A673 (cell line): ENCODE data around the gene EI24. TPM values are rescaled to one million over a fixed set of nuclear protein-coding genes. Genes with fewer than 3 reads are reported as not detected.

Experiments used
- BruUV-seq: library from RNA; stranded (reverse); fragments of 400-500 nt; replicated peaks from 2 replicates; lab custom pipeline; 2021; lab: Mats Ljungman, UMichigan
- CTCF ChIA-PET: fragments of 300-600 bp; sonication (Branson Sonifier 250); formaldehyde crosslinking; loops from one replicate; lab custom pipeline; 2022; ENCODE audit warnings: antibody characterized with exemption; lab: Charles Lee
- POLR2A ChIA-PET: fragments of 300-600 bp; sonication (Branson Sonifier 250); formaldehyde crosslinking; loops from one replicate; lab custom pipeline; 2022; ENCODE audit warnings: antibody characterized with exemption; ENCODE audit not compliant: low non-redundant PET; lab: Charles Lee
- DNase-seq: peaks from one replicate; pipeline ENCODE4 v3.0.0-alpha.2; 2015; ENCODE audit warnings: low spot score
- H3K27ac ChIP-seq: fragments of 200-600 bp; sonication (generic); 2 replicates; pipeline ENCODE4 v1.5.1; 2016; ENCODE audit warnings: mixed run types, low read depth, mild to moderate bottlenecking, mixed read lengths, antibody characterized with exemption, low read length; ENCODE audit not compliant: poor library complexity, severe bottlenecking
- H3K27me3 ChIP-seq: fragments of 200-600 bp; sonication (generic); replicated peaks from 2 replicates; pipeline ENCODE4 v1.6.1; 2017; ENCODE audit warnings: mixed run types, low read depth, mild to moderate bottlenecking, mixed read lengths, antibody characterized with exemption, low read length; ENCODE audit not compliant: insufficient read depth, poor library complexity
- H3K36me3 ChIP-seq: fragments of 200-600 bp; sonication (generic); 2 replicates; pipeline ENCODE4 v1.6.1; 2016; ENCODE audit warnings: mixed run types, mild to moderate bottlenecking, mixed read lengths, antibody characterized with exemption, low read length; ENCODE audit not compliant: insufficient read depth, poor library complexity, severe bottlenecking
- H3K4me1 ChIP-seq: fragments of 200-600 bp; sonication (generic); 2 replicates; pipeline ENCODE4 v1.6.1; 2017; ENCODE audit warnings: mixed run types, mild to moderate bottlenecking, mixed read lengths, antibody characterized with exemption, low read length; ENCODE audit not compliant: insufficient read depth, poor library complexity, severe bottlenecking
- H3K4me3 ChIP-seq: fragments of 200-600 bp; sonication (generic); 2 replicates; pipeline ENCODE4 v1.5.1; 2016; ENCODE audit warnings: low read depth, mixed run types, mild to moderate bottlenecking, mixed read lengths, low read length; ENCODE audit not compliant: poor library complexity, severe bottlenecking
- H3K9me3 ChIP-seq: fragments of 200-600 bp; sonication (generic); 2 replicates; pipeline ENCODE4 v1.6.1; 2016; ENCODE audit warnings: mixed run types, low read depth, mild to moderate bottlenecking, mixed read lengths, antibody characterized with exemption, low read length; ENCODE audit not compliant: poor library complexity, severe bottlenecking
- EZH2 ChIP-seq: fragments of 200-600 bp; sonication (generic); IDR thresholded peaks from 2 replicates; pipeline ENCODE4 v1.6.1; 2017; ENCODE audit warnings: borderline replicate concordance, low read depth, mild to moderate bottlenecking, mixed read lengths, antibody characterized with exemption, low read length; ENCODE audit not compliant: poor library complexity, severe bottlenecking
- intact Hi-C: fragments of 100-400 bp; cut with micrococcal nuclease; formaldehyde crosslinking; loops from one replicate; pipeline ENCODE4 v1.10.0; 2022; ENCODE audit not compliant: unreplicated experiment
- total RNA-seq: library from RNA; stranded (reverse); gene quantifications from 2 replicates; pipeline ENCODE4 v1.2.3, GENCODE V29; 2021
- TF ChIP-seq, protein P1 (sequence below): fragments of 300-800, 200-600 bp; sonication (generic); conservative IDR thresholded peaks from 2 replicates; pipeline ENCODE4 v1.5.1; 2017; ENCODE audit warnings: low read depth, mild to moderate bottlenecking, antibody characterized with exemption, low read length, moderate library complexity, mixed read lengths

Gene EI24
- total RNA-seq, 1 experiment from 2014 or later, result 161 TPM

DNA sequence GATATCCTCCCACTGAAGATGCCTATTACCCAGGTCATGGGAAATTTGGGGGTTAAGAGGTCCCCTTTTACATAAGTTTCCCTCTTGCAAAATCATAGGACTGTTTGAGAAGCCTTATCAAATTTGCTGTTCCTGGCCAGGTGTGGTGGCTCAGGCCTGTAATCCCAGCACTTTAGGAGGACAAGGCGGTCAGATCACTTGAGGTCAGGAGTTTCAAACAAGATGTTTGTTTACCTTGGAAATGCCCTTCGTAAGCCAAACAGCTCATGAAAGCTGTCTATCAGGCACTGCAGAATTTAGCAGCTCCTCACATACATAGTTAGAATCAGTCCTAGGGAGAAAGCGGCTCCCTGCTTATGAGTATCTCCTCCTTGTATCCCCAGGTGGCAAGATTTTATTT is 4.9 kb upstream of the EI24 start:
- Histone ChIP-seq H3K36me3 (no peaks in the 10 kb centered on the region), H3K27me3 (no peaks in the 10 kb centered on the region), H3K9me3 (no peaks in the 10 kb centered on the region), H3K4me1 (no peaks in the 10 kb centered on the region), H3K27ac (no peak overlapping the region), H3K4me3 (no peak overlapping the region)
- ChIA-PET POLR2A (no interaction called here), CTCF (no interaction called here)
- intact Hi-C loops, result loop anchor here (10.0 kb wide), 1 partner anchor 320 kb away; the partner anchor contains the start of gene HYLS1
- DNase-seq, result no peak
- no TSS peak for BruUV-seq
- TF ChIP-seq, protein P1, sequence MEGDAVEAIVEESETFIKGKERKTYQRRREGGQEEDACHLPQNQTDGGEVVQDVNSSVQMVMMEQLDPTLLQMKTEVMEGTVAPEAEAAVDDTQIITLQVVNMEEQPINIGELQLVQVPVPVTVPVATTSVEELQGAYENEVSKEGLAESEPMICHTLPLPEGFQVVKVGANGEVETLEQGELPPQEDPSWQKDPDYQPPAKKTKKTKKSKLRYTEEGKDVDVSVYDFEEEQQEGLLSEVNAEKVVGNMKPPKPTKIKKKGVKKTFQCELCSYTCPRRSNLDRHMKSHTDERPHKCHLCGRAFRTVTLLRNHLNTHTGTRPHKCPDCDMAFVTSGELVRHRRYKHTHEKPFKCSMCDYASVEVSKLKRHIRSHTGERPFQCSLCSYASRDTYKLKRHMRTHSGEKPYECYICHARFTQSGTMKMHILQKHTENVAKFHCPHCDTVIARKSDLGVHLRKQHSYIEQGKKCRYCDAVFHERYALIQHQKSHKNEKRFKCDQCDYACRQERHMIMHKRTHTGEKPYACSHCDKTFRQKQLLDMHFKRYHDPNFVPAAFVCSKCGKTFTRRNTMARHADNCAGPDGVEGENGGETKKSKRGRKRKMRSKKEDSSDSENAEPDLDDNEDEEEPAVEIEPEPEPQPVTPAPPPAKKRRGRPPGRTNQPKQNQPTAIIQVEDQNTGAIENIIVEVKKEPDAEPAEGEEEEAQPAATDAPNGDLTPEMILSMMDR, result no peak
- no peak for TF ChIP-seq EZH2

DNA sequence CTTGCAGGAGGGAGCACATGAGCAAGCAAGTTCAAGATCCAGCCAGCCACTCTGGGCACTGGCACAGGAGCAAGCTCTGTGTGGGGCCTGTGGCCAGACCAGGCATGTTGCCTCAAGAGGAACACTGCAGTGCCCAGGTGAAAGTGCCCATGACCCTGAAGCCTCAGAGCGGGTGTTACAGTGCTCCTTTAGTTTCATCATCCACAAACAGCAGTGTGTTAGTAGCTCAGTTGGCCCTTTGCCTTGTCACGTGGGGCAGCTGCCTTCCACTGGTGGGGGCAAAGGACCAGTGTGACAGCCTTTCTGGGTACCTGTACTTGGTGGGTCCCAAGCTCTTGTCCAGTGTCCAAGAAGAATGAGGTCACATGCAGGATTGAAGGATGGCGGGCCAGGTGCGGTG is 3.0 kb upstream of the EI24 start:
- Histone ChIP-seq H3K4me1 (peaks cover 13% of the 10 kb centered on the region), H3K27ac (no peak overlapping the region), H3K36me3 (no peaks in the 10 kb centered on the region), H3K4me3 (no peak overlapping the region), H3K27me3 (no peaks in the 10 kb centered on the region), H3K9me3 (no peaks in the 10 kb centered on the region)
- CTCF ChIA-PET, result no interaction called here
- BruUV-seq, result no TSS peak
- POLR2A ChIA-PET, result no interaction called here
- TF ChIP-seq, protein P1, result no peak
- no peak for TF ChIP-seq EZH2
- intact Hi-C loops, result loop anchor here (10.0 kb wide), 1 partner anchor 319 kb away; the partner anchor contains the start of gene HYLS1
- no peak for DNase-seq

DNA sequence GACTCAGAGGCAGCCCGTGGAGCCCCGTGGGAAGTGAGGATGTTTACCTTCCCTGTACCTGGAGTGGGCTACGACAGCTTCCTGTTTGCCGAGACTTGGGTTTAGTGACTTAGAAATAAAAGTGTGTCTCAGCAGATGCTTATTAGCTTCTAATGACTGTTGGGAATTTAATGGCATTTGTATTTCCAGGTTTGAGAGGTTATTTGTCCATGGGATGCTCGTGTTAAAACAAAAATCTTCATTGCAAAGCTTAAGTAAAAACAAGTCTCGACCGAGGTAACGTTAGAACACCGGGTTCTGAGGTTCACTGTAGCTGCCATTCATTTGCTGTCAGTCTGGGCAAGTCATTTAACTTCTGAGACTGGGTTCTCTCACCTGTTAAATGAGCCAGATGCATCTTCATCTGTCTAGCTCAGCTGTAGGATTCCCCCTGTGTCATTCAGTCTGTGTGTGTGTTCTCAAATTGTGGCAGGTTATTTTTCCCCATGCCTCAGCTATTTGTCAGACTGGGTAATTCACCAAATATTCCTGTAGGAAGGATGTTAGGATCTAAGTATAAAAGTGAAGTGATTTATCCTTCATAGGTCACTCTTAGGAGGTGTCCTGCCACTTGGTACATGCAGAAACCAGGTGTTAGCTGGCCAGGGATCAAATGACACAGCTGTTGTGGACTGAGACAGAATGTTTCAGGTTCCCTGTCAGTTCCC is 791 bp downstream of the EI24 start:
- Histone ChIP-seq H3K27me3 (no peaks in the 10 kb centered on the region), H3K4me3 (peak overlapping the region; percentile 92), H3K36me3 (peaks cover 26% of the 10 kb centered on the region), H3K27ac (peak overlapping the region; percentile 92), H3K9me3 (no peaks in the 10 kb centered on the region), H3K4me1 (peaks cover 13% of the 10 kb centered on the region)
- TSS peak; percentile 42 for BruUV-seq
- CTCF ChIA-PET, result no interaction called here
- DNase-seq, result peak; percentile 10
- intact Hi-C loops, result loop anchor here (10.0 kb wide), 1 partner anchor 315 kb away; the partner anchor contains the start of gene HYLS1
- TF ChIP-seq, protein P1, result no peak
- TF ChIP-seq EZH2, result no peak
- POLR2A ChIA-PET, result no interaction called here
